ENCODE measurements around the gene NCOA6. TPM values are rescaled to one million over a fixed set of nuclear protein-coding genes. Genes with fewer than 3 reads are reported as not detected.

Gene NCOA6
- total RNA-seq, 2 experiments from 2014 or later: 32.3 to 35.0 TPM

DNA sequence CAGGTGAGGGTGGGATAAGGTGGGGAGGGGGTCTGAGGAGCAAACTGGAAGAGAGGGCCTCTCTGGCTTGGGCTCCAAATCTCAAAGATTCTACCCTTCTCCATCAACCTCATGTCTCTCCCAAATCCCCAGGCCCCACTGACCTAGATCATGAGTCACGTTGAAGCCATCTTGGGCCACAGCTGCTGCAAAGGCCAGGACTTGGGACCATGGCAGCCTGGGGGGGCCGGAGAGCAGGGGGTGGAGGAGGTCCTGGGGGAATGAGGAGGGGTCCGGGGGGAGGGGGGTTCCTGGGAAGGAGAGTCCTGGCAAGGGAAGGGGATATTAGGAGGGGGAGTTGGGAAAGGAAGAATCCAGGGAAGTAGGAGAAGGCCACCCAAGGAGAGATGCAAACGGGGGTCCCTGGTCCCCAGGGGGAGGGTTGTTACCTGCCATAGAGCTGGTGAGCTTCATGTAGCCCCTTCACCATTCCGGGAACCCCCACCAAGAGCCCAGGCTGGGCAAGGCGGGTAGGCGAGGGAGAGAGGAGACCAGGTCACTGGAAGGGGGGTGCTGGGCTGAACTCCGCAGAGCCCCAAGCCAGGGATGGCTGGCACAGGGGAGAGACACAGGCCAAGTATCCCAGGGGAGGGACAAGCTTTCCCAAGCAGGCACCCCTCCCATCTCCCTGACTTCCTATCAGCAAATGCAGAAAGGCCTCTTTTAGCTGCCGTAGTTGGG, 34.5 kb upstream of the NCOA6 start:
- no peak overlapping the region for H3K4me3 Mint-ChIP-seq
- ChIA-PET CTCF (interaction anchor here (0.6 to 2.3 kb wide), 2 partner anchors 12 to 620 kb away, joined by 3 to 9 read pairs; partner anchors contain the start of gene GGT7), POLR2A (no interaction called here)
- no peaks in the 10 kb centered on the region for H3K36me3 Mint-ChIP-seq (ENCODE audit: low read depth)
- no peak overlapping the region for H3K27ac Mint-ChIP-seq
- peaks cover 3% of the 10 kb centered on the region for H3K4me1 Mint-ChIP-seq
- H3K27me3 Mint-ChIP-seq: no peaks in the 10 kb centered on the region
- H3K9me3 Mint-ChIP-seq: no peaks in the 10 kb centered on the region
- DNase-seq: no peak

- Mint-ChIP-seq H3K27me3 (no peaks in the 10 kb centered on the region), H3K9me3 (no peaks in the 10 kb centered on the region), H3K36me3 (ENCODE audit: low read depth) (no peaks in the 10 kb centered on the region), H3K4me1 (peaks cover 3% of the 10 kb centered on the region), H3K27ac (no peak overlapping the region), H3K4me3 (no peak overlapping the region)
- ChIA-PET CTCF (no interaction called here), POLR2A (no interaction called here)
- DNase-seq: no peak
Observed at GRCh38 chr20:34859367-34859766, 33.9 kb upstream of the NCOA6 start.

DNA sequence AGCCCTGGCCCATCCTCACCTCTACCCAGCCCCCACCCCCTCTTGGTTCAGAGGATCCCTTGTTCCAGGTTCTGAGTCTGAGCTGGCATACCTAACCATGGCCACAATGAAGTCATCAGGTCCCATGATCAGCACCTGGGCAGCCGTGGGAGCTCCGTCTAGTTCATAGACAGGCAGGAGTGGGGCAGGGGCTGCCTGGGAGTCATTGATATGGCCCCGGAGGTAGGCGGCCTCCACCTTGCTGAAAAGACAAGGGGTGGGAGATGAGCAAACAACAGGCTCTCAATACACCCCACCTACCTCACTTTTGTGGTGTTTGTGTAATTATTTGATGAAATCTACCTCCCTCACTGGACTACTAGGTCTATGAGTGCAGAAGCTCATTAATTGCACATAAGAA, 26.8 kb upstream of the NCOA6 start:
- POLR2A ChIA-PET: no interaction called here
- DNase-seq: no peak
- H3K9me3 Mint-ChIP-seq: no peaks in the 10 kb centered on the region
- H3K27me3 Mint-ChIP-seq: no peaks in the 10 kb centered on the region
- no peak overlapping the region for H3K4me3 Mint-ChIP-seq
- H3K27ac Mint-ChIP-seq: no peak overlapping the region
- CTCF ChIA-PET: interaction anchor here (1.1 to 2.9 kb wide), 3 partner anchors 21 to 407 kb away, joined by 3 to 8 read pairs (median 4); partner anchors contain the start of genes GSS and MYH7B
- H3K36me3 Mint-ChIP-seq (ENCODE audit: low read depth): no peaks in the 10 kb centered on the region
- peaks cover 3% of the 10 kb centered on the region for H3K4me1 Mint-ChIP-seq

DNA sequence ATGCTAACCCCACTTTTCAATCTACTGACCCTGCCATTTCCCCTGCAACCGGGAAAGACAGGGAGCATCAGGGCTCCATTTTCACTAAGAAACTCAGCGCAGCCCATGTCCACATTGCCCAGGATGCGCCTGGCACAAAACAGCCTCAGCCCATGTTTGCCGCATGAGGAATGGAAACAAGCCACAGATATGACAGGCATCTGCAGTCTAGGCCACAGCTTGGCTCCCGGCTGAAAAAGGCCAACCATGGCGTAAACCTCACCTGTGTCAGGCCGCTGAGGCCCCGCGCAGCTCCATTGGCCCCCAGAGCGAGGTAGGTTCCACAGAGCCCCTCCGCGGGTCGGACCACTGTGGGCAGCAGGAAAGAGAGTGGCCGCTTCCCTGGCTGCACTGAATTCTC, 25.5 kb upstream of the NCOA6 start:
- ChIA-PET CTCF (interaction anchor here (2.9 kb wide), 1 partner anchor 23 kb away, joined by 8 read pairs; no protein-coding TSS in a partner anchor), POLR2A (no interaction called here)
- Mint-ChIP-seq H3K36me3 (ENCODE audit: low read depth) (no peaks in the 10 kb centered on the region), H3K9me3 (no peaks in the 10 kb centered on the region), H3K4me3 (no peak overlapping the region), H3K27ac (no peak overlapping the region), H3K4me1 (peaks cover 3% of the 10 kb centered on the region), H3K27me3 (no peaks in the 10 kb centered on the region)
- no peak for DNase-seq

- ChIA-PET POLR2A (no interaction called here), CTCF (no interaction called here)
- H3K27me3 Mint-ChIP-seq: no peaks in the 10 kb centered on the region
- no peaks in the 10 kb centered on the region for H3K9me3 Mint-ChIP-seq
- no peaks in the 10 kb centered on the region for H3K36me3 Mint-ChIP-seq (ENCODE audit: low read depth)
- no peak for DNase-seq
- H3K4me3 Mint-ChIP-seq: no peak overlapping the region
- H3K4me1 Mint-ChIP-seq: peaks cover 3% of the 10 kb centered on the region
- H3K27ac Mint-ChIP-seq: no peak overlapping the region
Observed at GRCh38 chr20:34849778-34850177, 24.3 kb upstream of the NCOA6 start.

- Mint-ChIP-seq H3K27ac (no peak overlapping the region), H3K9me3 (no peaks in the 10 kb centered on the region), H3K36me3 (ENCODE audit: low read depth) (no peaks in the 10 kb centered on the region), H3K4me1 (peaks cover 3% of the 10 kb centered on the region), H3K4me3 (no peak overlapping the region), H3K27me3 (no peaks in the 10 kb centered on the region)
- no peak for DNase-seq
- ChIA-PET CTCF (interaction anchor here (0.6 to 1.2 kb wide), 5 partner anchors 12 to 246 kb away, joined by 3 to 4 read pairs (median 3); partner anchors contain the start of gene GGT7), POLR2A (no interaction called here)
Observed at GRCh38 chr20:34848597-34848996, 23.1 kb upstream of the NCOA6 start.

DNA sequence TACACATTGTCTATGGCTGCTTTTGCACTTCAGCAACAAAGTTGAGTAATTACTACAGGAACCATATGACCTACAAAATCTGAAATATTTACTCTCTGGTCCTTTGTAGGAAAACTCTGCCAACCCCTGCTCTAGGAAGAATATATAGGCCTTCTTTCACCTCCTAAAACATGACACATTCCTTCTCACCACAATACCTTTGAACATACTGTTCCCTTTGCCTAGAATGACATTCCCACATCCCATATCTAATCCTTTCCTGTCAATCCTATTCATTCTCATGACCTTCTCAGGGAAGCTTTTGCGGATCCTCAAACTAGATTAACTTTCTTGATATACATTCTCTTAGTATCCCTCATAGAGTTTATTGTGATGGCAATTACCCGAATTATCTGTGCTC, 18.0 kb upstream of the NCOA6 start:
- H3K9me3 Mint-ChIP-seq: no peaks in the 10 kb centered on the region
- no peak for DNase-seq
- POLR2A ChIA-PET: no interaction called here
- no peaks in the 10 kb centered on the region for H3K36me3 Mint-ChIP-seq (ENCODE audit: low read depth)
- H3K27me3 Mint-ChIP-seq: peaks cover 16% of the 10 kb centered on the region
- peaks cover 1% of the 10 kb centered on the region for H3K4me1 Mint-ChIP-seq
- CTCF ChIA-PET: interaction anchor here (0.6 to 0.7 kb wide), 2 partner anchors 295 to 459 kb away, joined by 3 read pairs; no protein-coding TSS in a partner anchor
- H3K4me3 Mint-ChIP-seq: no peak overlapping the region
- H3K27ac Mint-ChIP-seq: no peak overlapping the region

- CTCF ChIA-PET: no interaction called here
- no peaks in the 10 kb centered on the region for H3K36me3 Mint-ChIP-seq (ENCODE audit: low read depth)
Observed at GRCh38 chr20:34842143-34842542, 16.7 kb upstream of the NCOA6 start.

DNA sequence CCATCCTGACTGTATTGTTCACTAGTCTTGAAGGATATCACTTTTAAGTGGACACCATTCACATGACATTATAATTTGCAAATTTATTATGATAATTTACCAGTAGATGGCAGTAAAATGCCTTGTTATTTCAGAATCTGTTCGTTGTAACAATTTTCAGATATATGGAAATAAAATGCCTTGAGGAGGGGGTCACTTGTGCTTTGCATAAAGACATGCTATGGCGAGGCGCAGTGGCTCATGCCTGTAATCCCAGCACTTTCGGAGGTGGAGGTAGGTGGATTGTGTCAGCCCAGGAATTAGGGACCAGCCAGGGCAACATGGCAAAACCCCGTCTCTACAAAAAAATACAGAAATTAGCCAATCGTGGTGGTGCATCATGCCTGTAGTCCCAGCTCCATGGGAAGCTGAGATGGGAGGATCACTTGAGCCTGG, 9.0 kb upstream of the NCOA6 start:
- ChIA-PET POLR2A (no interaction called here), CTCF (interaction anchor here (0.9 kb wide), 1 partner anchor 262 kb away, joined by 3 read pairs; no protein-coding TSS in a partner anchor)
- no peaks in the 10 kb centered on the region for H3K36me3 Mint-ChIP-seq (ENCODE audit: low read depth)
- H3K27me3 Mint-ChIP-seq: peaks cover 32% of the 10 kb centered on the region
- H3K9me3 Mint-ChIP-seq: no peaks in the 10 kb centered on the region
- no peak for DNase-seq
- H3K27ac Mint-ChIP-seq: no peak overlapping the region
- H3K4me1 Mint-ChIP-seq: peaks cover 1% of the 10 kb centered on the region
- no peak overlapping the region for H3K4me3 Mint-ChIP-seq

More at GRCh38 chr20:34842143-34842542, 16.7 kb upstream of the NCOA6 start:
- no peak overlapping the region for H3K4me3 Mint-ChIP-seq
- peaks cover 18% of the 10 kb centered on the region for H3K27me3 Mint-ChIP-seq
- no peaks in the 10 kb centered on the region for H3K4me1 Mint-ChIP-seq
- no peaks in the 10 kb centered on the region for H3K9me3 Mint-ChIP-seq
- H3K27ac Mint-ChIP-seq: no peak overlapping the region
- POLR2A ChIA-PET: no interaction called here
- no peak for DNase-seq

- peaks cover 31% of the 10 kb centered on the region for H3K27me3 Mint-ChIP-seq
- CTCF ChIA-PET: interaction anchor here (0.6 kb wide), 1 partner anchor 38 kb away, joined by 3 read pairs; no protein-coding TSS in a partner anchor
- no peak for DNase-seq
- no peaks in the 10 kb centered on the region for H3K36me3 Mint-ChIP-seq (ENCODE audit: low read depth)
- no peak overlapping the region for H3K4me3 Mint-ChIP-seq
- H3K9me3 Mint-ChIP-seq: no peaks in the 10 kb centered on the region
- no peak overlapping the region for H3K27ac Mint-ChIP-seq
- peaks cover 1% of the 10 kb centered on the region for H3K4me1 Mint-ChIP-seq
- POLR2A ChIA-PET: no interaction called here
Observed at GRCh38 chr20:34831936-34832335, 6.5 kb upstream of the NCOA6 start.

- Mint-ChIP-seq H3K9me3 (no peaks in the 10 kb centered on the region), H3K27ac (no peak overlapping the region), H3K36me3 (ENCODE audit: low read depth) (no peaks in the 10 kb centered on the region), H3K4me3 (no peak overlapping the region), H3K4me1 (peaks cover 13% of the 10 kb centered on the region), H3K27me3 (peaks cover 30% of the 10 kb centered on the region)
- no peak for DNase-seq
- ChIA-PET CTCF (interaction anchor here (0.9 kb wide), 1 partner anchor 9 kb away, joined by 4 read pairs; no protein-coding TSS in a partner anchor), POLR2A (no interaction called here)
Observed at GRCh38 chr20:34829191-34829590, 3.7 kb upstream of the NCOA6 start.

DNA sequence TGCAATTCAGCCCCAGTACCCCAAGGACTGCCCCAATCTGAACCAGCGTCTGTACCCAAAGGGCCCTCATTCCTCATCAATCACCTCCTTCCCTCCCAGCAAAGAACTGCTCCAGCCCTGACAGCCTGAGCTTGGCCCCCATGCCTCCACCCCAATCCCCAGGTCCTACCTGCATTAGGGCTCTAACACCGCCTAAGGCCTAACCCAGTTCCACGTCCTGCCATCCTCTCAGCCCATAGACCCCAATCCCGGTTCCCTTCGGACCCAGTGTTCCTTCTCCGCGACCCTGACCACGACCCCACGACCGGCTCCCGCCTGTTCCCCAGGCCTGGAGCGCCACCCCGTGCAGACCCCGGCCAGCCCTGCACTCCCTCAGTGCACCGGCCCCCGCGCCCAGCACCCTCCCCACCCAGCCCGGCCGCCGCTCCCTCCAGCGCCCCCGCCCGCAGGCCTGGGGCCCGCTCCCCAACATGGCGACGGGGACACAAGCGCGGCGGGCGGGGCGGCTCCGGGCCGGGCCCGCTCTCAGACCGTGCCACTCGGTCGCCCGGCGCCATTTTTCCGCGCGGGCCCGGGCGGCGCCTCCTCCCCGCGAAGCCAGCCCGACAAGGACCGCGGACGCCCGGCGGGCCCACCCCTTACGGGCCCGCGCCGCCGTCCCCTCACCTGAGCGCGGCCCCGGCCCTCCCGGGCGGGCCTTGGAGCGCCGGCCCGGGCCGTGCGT, 483 bp downstream of the NCOA6 start:
- ChIA-PET POLR2A (interaction anchor here (0.5 to 1.0 kb wide), 2 partner anchors 201 to 453 kb away, joined by 3 read pairs; partner anchors contain the start of gene MMP24OS), CTCF (interaction anchor here (0.8 to 1.5 kb wide), 2 partner anchors 14 to 30 kb away, joined by 3 read pairs; no protein-coding TSS in a partner anchor)
- peaks cover 11% of the 10 kb centered on the region for H3K27me3 Mint-ChIP-seq
- H3K4me3 Mint-ChIP-seq: peak overlapping the region; percentile 88
- H3K9me3 Mint-ChIP-seq: no peaks in the 10 kb centered on the region
- DNase-seq: peak; percentile 70
- H3K36me3 Mint-ChIP-seq (ENCODE audit: low read depth): peaks cover 8% of the 10 kb centered on the region
- H3K4me1 Mint-ChIP-seq: peaks cover 37% of the 10 kb centered on the region
- peak overlapping the region; percentile 88 for H3K27ac Mint-ChIP-seq

GRCh38 chr20:34824452-34824805, 1.0 kb downstream of the NCOA6 start:
- Mint-ChIP-seq H3K4me1 (peaks cover 37% of the 10 kb centered on the region), H3K27me3 (peaks cover 6% of the 10 kb centered on the region), H3K36me3 (ENCODE audit: low read depth) (peaks cover 8% of the 10 kb centered on the region), H3K4me3 (peak overlapping the region; percentile 88), H3K27ac (peak overlapping the region; percentile 88), H3K9me3 (no peaks in the 10 kb centered on the region)
- ChIA-PET POLR2A (no interaction called here), CTCF (interaction anchor here (0.8 to 1.5 kb wide), 2 partner anchors 14 to 30 kb away, joined by 3 read pairs; no protein-coding TSS in a partner anchor)
- peak; percentile 84 for DNase-seq
